ENCODE measurements around the gene CMIP.

DNA sequence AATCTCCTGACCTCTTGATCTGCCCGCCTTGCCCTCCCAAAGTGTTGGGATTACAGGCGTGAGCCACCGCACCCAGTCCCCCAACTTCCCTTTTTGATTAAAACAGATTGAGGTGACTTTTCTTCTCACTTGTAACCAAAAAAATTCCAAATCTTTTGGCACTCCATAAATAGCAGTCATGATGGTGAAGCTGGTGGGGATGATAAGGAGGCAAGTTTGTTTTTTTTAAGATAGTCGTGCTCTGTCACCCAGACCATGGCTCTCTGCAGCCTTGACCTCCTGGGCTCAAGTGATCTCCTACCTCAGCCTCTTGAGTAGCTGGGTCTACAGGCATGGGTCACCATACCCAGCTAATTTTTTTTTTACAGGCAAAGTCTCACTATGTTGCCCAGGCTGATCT, 299.8 kb downstream of the CMIP start:
- TF ChIP-seq, protein P1, sequence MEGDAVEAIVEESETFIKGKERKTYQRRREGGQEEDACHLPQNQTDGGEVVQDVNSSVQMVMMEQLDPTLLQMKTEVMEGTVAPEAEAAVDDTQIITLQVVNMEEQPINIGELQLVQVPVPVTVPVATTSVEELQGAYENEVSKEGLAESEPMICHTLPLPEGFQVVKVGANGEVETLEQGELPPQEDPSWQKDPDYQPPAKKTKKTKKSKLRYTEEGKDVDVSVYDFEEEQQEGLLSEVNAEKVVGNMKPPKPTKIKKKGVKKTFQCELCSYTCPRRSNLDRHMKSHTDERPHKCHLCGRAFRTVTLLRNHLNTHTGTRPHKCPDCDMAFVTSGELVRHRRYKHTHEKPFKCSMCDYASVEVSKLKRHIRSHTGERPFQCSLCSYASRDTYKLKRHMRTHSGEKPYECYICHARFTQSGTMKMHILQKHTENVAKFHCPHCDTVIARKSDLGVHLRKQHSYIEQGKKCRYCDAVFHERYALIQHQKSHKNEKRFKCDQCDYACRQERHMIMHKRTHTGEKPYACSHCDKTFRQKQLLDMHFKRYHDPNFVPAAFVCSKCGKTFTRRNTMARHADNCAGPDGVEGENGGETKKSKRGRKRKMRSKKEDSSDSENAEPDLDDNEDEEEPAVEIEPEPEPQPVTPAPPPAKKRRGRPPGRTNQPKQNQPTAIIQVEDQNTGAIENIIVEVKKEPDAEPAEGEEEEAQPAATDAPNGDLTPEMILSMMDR (IDR thresholded peaks at IDR 0.05): no peak
- TF ChIP-seq POLR2A (IDR thresholded peaks at IDR 0.05): no peak
